HL-60 (cell line): ENCODE measurements around the gene VPS26C.

ENCODE experiments used
- DNase-seq, 2 experiments: peaks; one replicate each; pipeline ENCODE4 v3.0.0-alpha.2; 2010 to 2020; ENCODE audit warnings: low read depth in 1 of 2, low spot score in 1 of 2
- H3K27ac ChIP-seq: fragments of 250-450 bp; sonication (Bioruptor Pico); replicated peaks from 2 replicates; pipeline ENCODE4 v1.5.1; 2020; ENCODE audit warnings: mild to moderate bottlenecking, moderate library complexity
- H3K27me3 ChIP-seq: fragments of 250-450 bp; sonication (Bioruptor Pico); 2 replicates; pipeline ENCODE4 v1.5.1; 2021; ENCODE audit warnings: mild to moderate bottlenecking, moderate library complexity; ENCODE audit not compliant: insufficient read depth, poor library complexity, severe bottlenecking
- H3K4me3 ChIP-seq: replicated peaks from 2 replicates; pipeline ENCODE4 v1.5.1; 2011; ENCODE audit warnings: mild to moderate bottlenecking, control low read depth, low read length; ENCODE audit not compliant: insufficient read depth
- CTCF ChIP-seq: IDR thresholded peaks from one replicate; pipeline ENCODE4 v1.5.1; 2011; ENCODE audit warnings: low read length, control low read depth, inconsistent platforms; ENCODE audit not compliant: insufficient read depth
- GABPA ChIP-seq: IDR thresholded peaks from 2 replicates; pipeline ENCODE4 v1.6.1; 2012; ENCODE audit warnings: low read depth
- POLR2AphosphoS5 ChIP-seq: IDR thresholded peaks from 2 replicates; pipeline ENCODE4 v1.6.1; 2012; ENCODE audit warnings: low read depth
- REST ChIP-seq: IDR thresholded peaks from 2 replicates; pipeline ENCODE4 v1.6.1; 2012; ENCODE audit warnings: low read depth; ENCODE audit not compliant: insufficient replicate concordance
- SPI1 ChIP-seq: IDR thresholded peaks from 2 replicates; pipeline ENCODE4 v1.6.1; 2012; ENCODE audit warnings: low read depth, mild to moderate bottlenecking, borderline replicate concordance

The VPS26C gene

GRCh38 chr21:37184784-37185593 is 82.1 kb downstream of the VPS26C start:
- no peak for DNase-seq
- no peak for TF ChIP-seq POLR2AphosphoS5
- TF ChIP-seq REST = no peak
- no peak for TF ChIP-seq GABPA
- TF ChIP-seq SPI1 = no peak
- no peak for TF ChIP-seq CTCF
- no peak overlapping the region for H3K27ac ChIP-seq

GRCh38 chr21:37183749-37184148 is 83.4 kb downstream of the VPS26C start:
- DNase-seq = no peak
- H3K27ac ChIP-seq = no peak overlapping the region
- H3K4me3 ChIP-seq = no peak overlapping the region
- no peaks in the 10 kb centered on the region for H3K27me3 ChIP-seq
- TF ChIP-seq REST (no peak), GABPA (no peak), POLR2AphosphoS5 (no peak), SPI1 (no peak), CTCF (no peak)

More at GRCh38 chr21:37184784-37185593, 82.1 kb downstream of the VPS26C start:
- H3K27me3 ChIP-seq = no peaks in the 10 kb centered on the region
- H3K4me3 ChIP-seq = no peak overlapping the region

- DNase-seq = no peak
- no peak for TF ChIP-seq REST
- no peak for TF ChIP-seq POLR2AphosphoS5
- no peak for TF ChIP-seq CTCF
- no peak for TF ChIP-seq GABPA
- no peak for TF ChIP-seq SPI1
- Histone ChIP-seq H3K27me3 (no peaks in the 10 kb centered on the region), H3K27ac (no peak overlapping the region), H3K4me3 (no peak overlapping the region)
Measured at GRCh38 chr21:37182222-37182621, 84.9 kb downstream of the VPS26C start.
